ENCODE results near the gene PLB1. TPM values are rescaled to one million over a fixed set of nuclear protein-coding genes. Genes with fewer than 3 reads are reported as not detected.

Gene PLB1
- polyA plus RNA-seq, 3 donors, result 1.4 to 1.5 (median 1.5) TPM

GRCh38 chr2:28666496-28667184 is 170.8 kb downstream of the PLB1 start:
- DNase-seq (ENCODE audit: extremely low read depth in 1 of 11, low read depth in 9 of 11, low spot score in 4 of 11), result no peak

GRCh38 chr2:28667261-28667660 is 171.4 kb downstream of the PLB1 start:
- no peak for DNase-seq (ENCODE audit: extremely low read depth in 1 of 11, low read depth in 9 of 11, low spot score in 4 of 11)

DNA sequence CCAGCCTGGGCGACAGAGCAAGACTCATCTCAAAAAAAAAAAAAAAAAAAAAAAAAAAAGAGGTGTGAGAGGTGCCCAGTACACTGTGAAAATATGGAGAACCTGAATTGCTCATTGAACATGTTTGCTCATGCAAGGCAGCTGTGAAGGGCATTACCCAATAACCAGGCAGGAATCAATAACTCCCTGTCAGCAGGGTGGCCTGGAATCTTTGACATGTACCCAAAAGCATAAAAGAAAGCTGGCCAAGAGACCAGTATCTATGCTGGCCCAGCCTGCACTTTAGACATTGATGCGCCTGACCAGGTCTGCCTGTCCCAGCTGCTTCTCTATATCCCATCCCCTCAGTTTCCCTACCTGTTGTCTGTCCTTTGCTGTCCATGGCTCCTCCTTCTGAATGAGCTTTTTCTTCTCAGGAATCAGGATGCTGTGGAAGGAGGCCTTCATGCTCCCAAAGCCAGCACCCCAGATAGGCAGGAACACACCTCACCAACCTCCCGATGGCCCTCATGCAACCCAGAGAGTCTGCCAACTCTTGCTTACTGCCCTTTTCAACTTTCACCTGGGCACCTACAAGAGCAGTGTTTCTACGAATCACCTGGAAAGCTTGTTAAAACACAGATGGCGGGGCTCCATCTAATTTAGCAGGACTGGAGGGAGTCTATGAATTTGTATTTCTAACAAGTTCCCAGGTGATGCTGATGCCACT is 172.4 kb downstream of the PLB1 start:
- no peak for DNase-seq (ENCODE audit: extremely low read depth in 1 of 11, low read depth in 9 of 11, low spot score in 4 of 11)

DNA sequence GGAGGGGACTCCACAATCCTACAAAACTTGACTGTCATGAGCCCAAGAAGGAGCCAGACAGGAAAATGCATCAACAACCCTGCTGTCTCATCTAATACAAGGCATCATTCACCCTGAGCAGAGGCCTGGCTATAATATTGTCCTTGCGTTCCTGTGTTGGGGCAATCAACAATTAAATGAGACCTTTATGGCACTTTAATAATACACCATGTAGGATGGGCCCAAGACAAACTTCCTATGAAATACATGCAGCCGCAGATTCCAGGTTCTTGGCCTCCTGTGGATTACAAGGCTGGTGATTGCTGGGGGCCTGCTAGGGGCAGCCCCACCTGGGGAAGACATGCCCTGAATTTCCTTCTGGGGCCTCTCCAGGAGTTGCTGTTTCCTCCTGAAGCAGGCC is 173.0 kb downstream of the PLB1 start:
- no peak for DNase-seq (ENCODE audit: extremely low read depth in 1 of 11, low read depth in 9 of 11, low spot score in 4 of 11)

- no peak for DNase-seq (ENCODE audit: extremely low read depth in 1 of 11, low read depth in 9 of 11, low spot score in 4 of 11)
Observed at GRCh38 chr2:28670856-28671255, 175.0 kb downstream of the PLB1 start.

DNA sequence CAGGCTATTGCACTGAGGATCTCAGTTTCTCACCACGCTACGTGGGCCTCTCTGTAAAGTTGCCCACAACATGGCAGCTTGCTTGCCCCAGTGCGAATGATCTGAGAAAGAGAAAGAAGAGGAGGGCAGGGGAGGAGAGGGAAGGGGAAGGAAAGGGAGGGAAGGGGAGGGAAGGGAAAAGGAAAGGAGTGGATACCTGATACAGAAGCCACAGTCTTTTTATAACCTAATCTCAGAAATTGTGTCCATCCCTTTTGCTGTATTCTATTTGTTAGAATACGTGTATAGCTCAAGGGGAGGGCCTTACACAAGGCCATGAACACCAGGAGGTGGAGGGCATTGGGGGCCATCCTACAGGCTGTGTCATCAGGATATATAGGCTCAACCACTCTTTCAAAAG is 177.5 kb downstream of the PLB1 start:
- no peak for DNase-seq (ENCODE audit: extremely low read depth in 1 of 11, low read depth in 9 of 11, low spot score in 4 of 11)

DNA sequence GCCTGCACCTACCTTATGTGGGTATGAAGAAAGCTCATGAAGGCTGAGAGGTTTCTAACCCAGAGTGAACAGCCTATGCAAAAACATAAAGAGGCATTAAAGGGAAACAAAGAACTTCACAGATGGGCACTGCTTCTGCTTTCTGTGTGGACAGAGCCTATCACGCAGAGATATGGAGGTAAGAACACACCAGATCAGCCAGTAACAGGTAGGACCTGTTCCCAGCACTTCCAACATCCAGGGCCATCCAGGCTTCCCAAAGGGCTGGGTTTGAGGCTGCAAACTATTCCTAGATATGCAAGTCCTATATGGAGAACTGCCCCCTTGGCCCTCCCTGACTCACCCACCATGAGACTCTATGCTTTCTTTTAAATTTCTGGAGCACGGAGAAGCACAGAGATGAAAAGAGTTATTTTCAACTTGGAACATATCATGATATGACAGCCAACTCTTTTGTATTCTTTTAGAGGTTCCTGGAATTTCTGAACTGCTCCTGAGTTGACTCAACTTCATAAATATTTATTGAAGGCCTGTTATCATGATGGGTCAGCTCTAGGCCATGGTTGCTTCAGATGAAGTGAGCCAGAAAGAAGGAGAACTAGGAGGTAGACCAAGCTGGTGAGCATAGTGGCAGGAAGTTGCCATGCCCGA is 178.3 kb downstream of the PLB1 start:
- no peak for DNase-seq (ENCODE audit: extremely low read depth in 1 of 11, low read depth in 9 of 11, low spot score in 4 of 11)

DNA sequence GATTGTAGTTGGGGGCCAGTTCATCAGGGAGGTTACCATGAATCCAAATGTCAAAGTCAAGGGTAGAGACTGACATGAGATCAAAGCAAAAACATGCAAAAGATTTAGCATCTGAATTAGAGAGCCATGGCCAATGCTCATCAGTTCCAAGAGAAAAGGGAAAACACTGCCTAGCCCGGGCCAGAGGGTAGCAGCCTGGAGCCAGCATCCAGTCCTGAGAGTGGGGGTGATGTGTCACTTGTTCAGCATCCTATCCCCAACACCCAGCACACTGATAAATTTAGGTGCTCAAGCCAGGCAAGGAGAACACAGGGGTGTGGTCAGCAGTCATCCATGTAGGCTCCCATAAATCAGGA is 178.8 kb downstream of the PLB1 start:
- no peak for DNase-seq (ENCODE audit: extremely low read depth in 1 of 11, low read depth in 9 of 11, low spot score in 4 of 11)

DNA sequence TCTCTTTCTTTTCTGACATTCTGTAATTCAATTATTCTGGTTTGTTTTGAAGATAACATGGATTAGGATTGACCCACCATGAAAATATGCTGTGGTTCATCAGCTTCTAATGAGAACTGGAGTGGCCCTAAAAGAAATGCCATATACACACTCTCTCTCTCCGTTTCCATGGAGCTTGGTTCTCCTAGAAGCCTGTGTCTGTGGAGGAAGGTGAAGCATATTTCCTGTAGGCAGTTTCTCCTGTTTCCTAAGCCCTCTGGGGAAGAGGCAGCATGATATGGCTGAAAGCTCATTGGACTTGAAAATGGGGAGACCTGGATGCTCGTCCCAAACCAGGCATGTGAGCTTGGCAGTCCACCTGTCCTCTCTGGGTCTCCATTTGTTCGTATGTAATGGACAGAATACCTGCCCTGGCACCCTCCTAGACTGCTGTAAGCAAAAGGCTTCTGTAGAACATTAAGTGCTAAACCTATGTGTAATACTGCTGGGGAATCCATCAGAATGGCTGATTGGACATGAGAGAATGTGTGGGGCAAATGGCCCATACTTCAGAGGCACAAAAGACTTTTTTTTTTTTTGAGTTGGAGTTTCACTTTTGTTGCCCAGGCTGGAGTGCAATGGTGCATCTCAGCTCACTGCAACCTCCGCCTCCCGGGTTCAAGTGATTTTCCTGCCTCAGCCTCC is 180.4 kb downstream of the PLB1 start:
- no peak for DNase-seq (ENCODE audit: extremely low read depth in 1 of 11, low read depth in 9 of 11, low spot score in 4 of 11)

DNA sequence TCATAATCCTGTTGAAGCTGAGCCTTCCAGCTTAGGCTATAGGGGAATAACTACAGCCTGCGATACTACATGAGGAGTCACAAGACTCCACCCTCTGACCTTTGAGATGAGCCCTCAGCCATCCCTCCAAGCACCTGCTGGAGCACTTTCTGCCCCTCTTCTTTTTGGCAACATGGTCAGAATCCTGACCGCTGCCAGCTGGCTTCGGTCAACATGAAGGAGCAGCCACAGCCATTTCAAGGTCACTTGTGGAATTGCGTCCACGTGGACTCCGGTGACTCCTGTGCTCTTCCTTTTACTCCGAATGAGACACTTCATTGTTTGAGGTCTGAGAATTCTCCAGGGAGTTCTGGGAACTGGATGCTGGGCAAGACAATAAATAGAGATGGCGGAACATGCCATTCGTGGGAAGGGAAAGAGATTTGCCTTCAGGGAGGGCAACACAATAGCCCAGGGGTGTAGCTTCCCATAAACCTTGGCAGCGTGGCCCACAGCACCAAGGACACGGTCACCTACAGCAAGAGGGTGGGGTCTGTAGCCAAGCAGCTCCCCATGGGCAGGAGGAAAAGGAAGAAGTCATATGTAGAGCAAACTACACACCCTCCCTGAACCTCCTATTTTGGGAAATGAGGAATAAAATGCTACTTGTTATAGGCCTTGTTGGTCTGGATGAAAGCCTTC is 182.5 kb downstream of the PLB1 start:
- DNase-seq (ENCODE audit: extremely low read depth in 1 of 11, low read depth in 9 of 11, low spot score in 4 of 11), result no peak

DNA sequence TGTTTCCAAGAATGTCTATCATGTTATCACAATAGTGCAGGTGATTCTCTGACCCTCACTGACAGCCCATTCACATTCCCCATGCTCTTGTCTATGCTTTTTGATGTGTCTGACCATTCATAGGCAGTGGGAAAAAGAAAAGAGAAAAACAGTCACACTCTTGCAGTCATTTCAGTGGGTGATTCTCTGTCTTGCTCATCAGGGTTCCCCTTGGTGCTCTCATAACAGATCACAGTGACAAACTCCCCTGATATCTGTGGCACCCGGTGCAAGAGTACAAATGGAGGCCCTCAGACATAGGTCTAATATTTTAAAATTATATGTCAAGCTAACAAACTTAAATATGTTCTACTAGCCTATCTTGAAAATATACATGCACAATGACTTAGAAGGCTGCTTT is 183.1 kb downstream of the PLB1 start:
- DNase-seq (ENCODE audit: extremely low read depth in 1 of 11, low read depth in 9 of 11, low spot score in 4 of 11), result no peak

- DNase-seq (ENCODE audit: extremely low read depth in 1 of 11, low read depth in 9 of 11, low spot score in 4 of 11), result no peak
Observed at GRCh38 chr2:28680657-28681056, 184.8 kb downstream of the PLB1 start.

DNA sequence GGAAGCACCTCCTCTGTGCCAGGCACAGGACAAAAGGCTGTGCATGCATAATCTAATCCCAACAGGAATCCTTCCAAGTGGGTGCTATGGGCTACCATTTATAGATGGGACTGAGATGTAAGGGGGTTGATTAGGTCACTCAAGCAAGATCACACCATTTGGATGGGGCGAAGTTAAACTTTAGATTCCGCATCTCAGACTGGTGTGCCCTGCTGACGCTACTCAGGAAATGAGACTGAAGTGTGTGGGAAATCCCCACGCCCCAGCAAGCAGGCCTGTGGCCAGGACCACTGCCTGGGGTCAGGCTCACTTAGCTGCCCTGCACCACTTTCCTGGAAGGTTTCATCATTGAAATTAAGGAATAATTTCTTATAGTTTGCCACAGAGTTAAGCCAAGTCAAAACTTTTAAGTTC is 185.3 kb downstream of the PLB1 start:
- no peak for DNase-seq (ENCODE audit: extremely low read depth in 1 of 11, low read depth in 9 of 11, low spot score in 4 of 11)

- DNase-seq (ENCODE audit: extremely low read depth in 1 of 11, low read depth in 9 of 11, low spot score in 4 of 11), result no peak
Observed at GRCh38 chr2:28681606-28682005, 185.7 kb downstream of the PLB1 start.

GRCh38 chr2:28683100-28683706 is 187.3 kb downstream of the PLB1 start:
- peak in 7 of 11 donors; percentile 50 to 74 (median 68) for DNase-seq (ENCODE audit: extremely low read depth in 1 of 11, low read depth in 9 of 11, low spot score in 4 of 11)

DNA sequence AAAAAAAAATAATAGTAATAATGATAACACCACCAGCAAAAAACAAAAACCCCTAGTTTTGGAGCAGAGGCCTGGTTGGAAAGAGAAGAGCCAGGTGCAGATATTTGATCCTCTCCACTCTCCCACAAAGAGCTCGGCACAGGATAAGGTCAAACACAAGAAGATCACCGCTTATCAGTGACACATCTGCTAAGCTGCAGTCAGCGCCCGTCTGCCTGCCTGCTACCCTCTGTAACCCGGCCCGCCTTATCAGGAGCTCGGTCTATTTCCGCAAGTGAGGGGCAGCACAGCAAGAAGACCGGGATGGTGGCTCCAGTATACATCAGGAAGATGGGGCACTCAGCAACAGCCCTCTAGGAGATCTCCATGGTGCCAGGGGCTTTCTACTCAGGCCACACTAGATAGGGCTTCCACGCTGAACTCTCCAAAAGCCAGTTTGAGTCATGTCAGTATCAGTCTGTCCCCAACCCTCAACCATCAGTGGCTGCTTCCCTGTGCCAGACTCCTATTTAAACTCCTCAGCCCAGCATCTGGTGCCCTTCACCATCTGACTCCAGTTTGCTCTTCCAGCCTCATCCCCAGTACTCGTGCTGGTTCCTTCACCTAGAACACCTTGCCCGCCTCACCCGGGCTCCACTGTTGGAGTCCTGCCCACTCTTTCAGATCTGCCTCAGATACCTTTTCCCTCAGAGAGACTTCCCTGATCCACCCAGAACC is 188.4 kb downstream of the PLB1 start:
- no peak for DNase-seq (ENCODE audit: extremely low read depth in 1 of 11, low read depth in 9 of 11, low spot score in 4 of 11)

DNA sequence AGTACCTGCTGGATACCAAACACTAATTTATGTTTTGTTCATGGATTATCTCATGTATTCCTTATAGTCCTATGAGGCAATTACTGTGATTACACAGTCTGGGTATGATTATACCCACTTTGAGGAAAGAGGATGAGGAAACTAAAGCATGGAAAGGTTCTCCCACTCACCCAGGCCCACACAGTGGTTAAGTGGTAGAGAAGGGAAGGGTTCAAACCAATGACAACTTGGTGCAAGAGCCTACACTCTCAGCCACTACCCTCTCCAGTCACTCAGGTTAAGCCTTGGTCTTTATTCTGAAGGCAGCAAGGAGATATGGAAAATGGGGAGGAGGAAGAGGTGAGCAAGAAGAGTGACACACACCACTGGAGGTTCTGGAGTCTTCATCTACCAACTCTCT is 191.3 kb downstream of the PLB1 start:
- no peak for DNase-seq (ENCODE audit: extremely low read depth in 1 of 11, low read depth in 9 of 11, low spot score in 4 of 11)

- DNase-seq (ENCODE audit: extremely low read depth in 1 of 11, low read depth in 9 of 11, low spot score in 4 of 11), result no peak
Observed at GRCh38 chr2:28687640-28688385, 192.0 kb downstream of the PLB1 start.
